Activated naive CD4-positive, alpha-beta T cell treated with anti-CD3 and anti-CD28 coated beads, Interleukin-2, amount 50 U/mL, for 24 hours (primary cell): ENCODE results near the gene TANGO6.
"Not testable (repeated sequence)": the region's sequence is repeated elsewhere in the genome, so short reads cannot be mapped to it uniquely, and the experiment has no call there.

Experiments used
- H3K27ac Mint-ChIP-seq: one replicate; pipeline ENCODE4 v1.8.0; 2021; ENCODE audit warnings: mild to moderate bottlenecking, mixed read lengths
- H3K27me3 Mint-ChIP-seq: one replicate; pipeline ENCODE4 v1.8.0; 2021; ENCODE audit warnings: mixed read lengths
- H3K36me3 Mint-ChIP-seq: one replicate; pipeline ENCODE4 v1.8.0; 2021; ENCODE audit warnings: mixed read lengths
- H3K4me1 Mint-ChIP-seq: one replicate; pipeline ENCODE4 v1.8.0; 2021; ENCODE audit warnings: mixed read lengths
- H3K4me3 Mint-ChIP-seq: one replicate; pipeline ENCODE4 v1.8.0; 2021; ENCODE audit warnings: mild to moderate bottlenecking, mixed read lengths
- H3K9me3 Mint-ChIP-seq: one replicate; pipeline ENCODE4 v1.8.0; 2021; ENCODE audit warnings: mixed read lengths

TANGO6 gene

GRCh38 chr16:68843482-68844210 lies at the start of gene TANGO6:
Gene TANGO6, plus strand, starts transcription at chr16:68843531. Its CDS starts 87 bp downstream, at chr16:68843618.
- Mint-ChIP-seq H3K36me3 (peaks cover 2% of the 10 kb centered on the region), H3K9me3 (no peaks in the 10 kb centered on the region), H3K4me1 (peaks cover 37% of the 10 kb centered on the region), H3K27me3 (no peaks in the 10 kb centered on the region), H3K4me3 (peak within 1 kb of the TSS; percentile 98), H3K27ac (peak within 1 kb of the TSS; percentile 98)

GRCh38 chr16:68798398-68798797 lies 44.9 kb upstream of the TANGO6 start:
- H3K27ac Mint-ChIP-seq, result no peak overlapping the region
- no peaks in the 10 kb centered on the region for H3K4me1 Mint-ChIP-seq
- H3K9me3 Mint-ChIP-seq, result no peaks in the 10 kb centered on the region
- no peak overlapping the region for H3K4me3 Mint-ChIP-seq
- no peaks in the 10 kb centered on the region for H3K27me3 Mint-ChIP-seq
- no peaks in the 10 kb centered on the region for H3K36me3 Mint-ChIP-seq

GRCh38 chr16:68800257-68800875 lies 43.0 kb upstream of the TANGO6 start:
- Mint-ChIP-seq H3K9me3 (no peaks in the 10 kb centered on the region), H3K4me1 (no peaks in the 10 kb centered on the region), H3K27me3 (no peaks in the 10 kb centered on the region), H3K4me3 (no peak overlapping the region), H3K27ac (no peak overlapping the region), H3K36me3 (no peaks in the 10 kb centered on the region)

GRCh38 chr16:68802190-68802589 lies 41.1 kb upstream of the TANGO6 start:
- Mint-ChIP-seq H3K36me3 (no peaks in the 10 kb centered on the region), H3K27ac (no peak overlapping the region), H3K9me3 (no peaks in the 10 kb centered on the region), H3K27me3 (no peaks in the 10 kb centered on the region), H3K4me3 (no peak overlapping the region), H3K4me1 (no peaks in the 10 kb centered on the region)

GRCh38 chr16:68806422-68806821 lies 36.9 kb upstream of the TANGO6 start:
- Mint-ChIP-seq H3K27ac (no peak overlapping the region), H3K4me3 (no peak overlapping the region), H3K36me3 (no peaks in the 10 kb centered on the region), H3K9me3 (no peaks in the 10 kb centered on the region), H3K27me3 (no peaks in the 10 kb centered on the region), H3K4me1 (no peaks in the 10 kb centered on the region)

GRCh38 chr16:68806981-68807380 lies 36.4 kb upstream of the TANGO6 start:
- Mint-ChIP-seq H3K4me1 (no peaks in the 10 kb centered on the region), H3K36me3 (no peaks in the 10 kb centered on the region), H3K4me3 (no peak overlapping the region), H3K27me3 (no peaks in the 10 kb centered on the region), H3K9me3 (no peaks in the 10 kb centered on the region), H3K27ac (no peak overlapping the region)

GRCh38 chr16:68814516-68814915 lies 28.8 kb upstream of the TANGO6 start:
- H3K27me3 Mint-ChIP-seq, result peaks cover 1% of the 10 kb centered on the region
- no peaks in the 10 kb centered on the region for H3K4me1 Mint-ChIP-seq
- no peaks in the 10 kb centered on the region for H3K9me3 Mint-ChIP-seq
- no peak overlapping the region for H3K4me3 Mint-ChIP-seq
- H3K27ac Mint-ChIP-seq, result no peak overlapping the region
- no peaks in the 10 kb centered on the region for H3K36me3 Mint-ChIP-seq

- H3K27ac Mint-ChIP-seq, result no peak overlapping the region
- H3K4me1 Mint-ChIP-seq, result no peaks in the 10 kb centered on the region
- H3K27me3 Mint-ChIP-seq, result no peaks in the 10 kb centered on the region
- H3K36me3 Mint-ChIP-seq, result no peaks in the 10 kb centered on the region
- no peak overlapping the region for H3K4me3 Mint-ChIP-seq
- H3K9me3 Mint-ChIP-seq, result no peaks in the 10 kb centered on the region
These were observed 19.8 kb upstream of the TANGO6 start for GRCh38 chr16:68823401-68824135.

- Mint-ChIP-seq H3K4me1 (no peaks in the 10 kb centered on the region), H3K27me3 (no peaks in the 10 kb centered on the region), H3K9me3 (no peaks in the 10 kb centered on the region), H3K4me3 (no peak overlapping the region), H3K36me3 (no peaks in the 10 kb centered on the region), H3K27ac (no peak overlapping the region)
These were observed 17.9 kb upstream of the TANGO6 start for GRCh38 chr16:68825427-68825826.

GRCh38 chr16:68826652-68827051 lies 16.7 kb upstream of the TANGO6 start:
- no peaks in the 10 kb centered on the region for H3K4me1 Mint-ChIP-seq
- H3K9me3 Mint-ChIP-seq, result no peaks in the 10 kb centered on the region
- H3K27me3 Mint-ChIP-seq, result no peaks in the 10 kb centered on the region
- H3K27ac Mint-ChIP-seq, result no peak overlapping the region
- H3K36me3 Mint-ChIP-seq, result no peaks in the 10 kb centered on the region
- H3K4me3 Mint-ChIP-seq, result no peak overlapping the region

- Mint-ChIP-seq H3K27me3 (no peaks in the 10 kb centered on the region), H3K9me3 (no peaks in the 10 kb centered on the region), H3K4me1 (no peaks in the 10 kb centered on the region), H3K27ac (no peak overlapping the region), H3K4me3 (no peak overlapping the region), H3K36me3 (no peaks in the 10 kb centered on the region)
These were observed 10.1 kb upstream of the TANGO6 start for GRCh38 chr16:68833251-68833650.

- H3K9me3 Mint-ChIP-seq, result no peaks in the 10 kb centered on the region
- H3K36me3 Mint-ChIP-seq, result no peaks in the 10 kb centered on the region
- H3K27ac Mint-ChIP-seq, result no peak overlapping the region
- H3K27me3 Mint-ChIP-seq, result no peaks in the 10 kb centered on the region
- no peak overlapping the region for H3K4me3 Mint-ChIP-seq
- H3K4me1 Mint-ChIP-seq, result no peaks in the 10 kb centered on the region
These were observed 8.8 kb upstream of the TANGO6 start for GRCh38 chr16:68834550-68834949.

- no peaks in the 10 kb centered on the region for H3K4me1 Mint-ChIP-seq
- no peaks in the 10 kb centered on the region for H3K27me3 Mint-ChIP-seq
- H3K36me3 Mint-ChIP-seq, result no peaks in the 10 kb centered on the region
- no peak overlapping the region for H3K4me3 Mint-ChIP-seq
- H3K9me3 Mint-ChIP-seq, result no peaks in the 10 kb centered on the region
- H3K27ac Mint-ChIP-seq, result no peak overlapping the region
These were observed 7.4 kb upstream of the TANGO6 start for GRCh38 chr16:68835970-68836369.

GRCh38 chr16:68839831-68840230 lies 3.5 kb upstream of the TANGO6 start:
- Mint-ChIP-seq H3K27ac (no peak overlapping the region), H3K27me3 (no peaks in the 10 kb centered on the region), H3K36me3 (no peaks in the 10 kb centered on the region), H3K4me1 (peaks cover 19% of the 10 kb centered on the region), H3K9me3 (no peaks in the 10 kb centered on the region), H3K4me3 (no peak overlapping the region)

GRCh38 chr16:68842964-68843481 lies 308 bp upstream of the TANGO6 start:
- H3K27me3 Mint-ChIP-seq, H3K9me3 Mint-ChIP-seq, H3K36me3 Mint-ChIP-seq: not testable (repeated sequence)
- peak overlapping the region; percentile 98 for H3K27ac Mint-ChIP-seq
- H3K4me1 Mint-ChIP-seq, result peaks cover 35% of the 10 kb centered on the region
- H3K4me3 Mint-ChIP-seq, result peak overlapping the region; percentile 98

GRCh38 chr16:68844211-68844564 lies 857 bp downstream of the TANGO6 start:
- peaks cover 2% of the 10 kb centered on the region for H3K36me3 Mint-ChIP-seq
- H3K9me3 Mint-ChIP-seq, result no peaks in the 10 kb centered on the region
- H3K27me3 Mint-ChIP-seq, result no peaks in the 10 kb centered on the region

More at GRCh38 chr16:68844211-68844564, 857 bp downstream of the TANGO6 start:
- peak overlapping the region; percentile 98 for H3K4me3 Mint-ChIP-seq
- H3K27ac Mint-ChIP-seq, result peak overlapping the region; percentile 98
- H3K4me1 Mint-ChIP-seq, result peaks cover 40% of the 10 kb centered on the region
